SK-N-SH (cell line): ENCODE results near the gene KRTAP3-2. TPM values are rescaled to one million over a fixed set of nuclear protein-coding genes. Genes with fewer than 3 reads are reported as not detected.

Experiments used
- CTCF ChIA-PET: fragments of 300-600, 350-600 bp; formaldehyde crosslinking; extraction: SDS; loops from one replicate; lab custom pipeline; 2021; lab: Yijun Ruan, JAX
- POLR2A ChIA-PET: fragments of 350-600 bp; sonication (Branson Sonifier 250); formaldehyde crosslinking; extraction: SDS; loops from one replicate; lab custom pipeline; 2020; ENCODE audit warnings: antibody characterized with exemption, inconsistent platforms; lab: Yijun Ruan, JAX
- DNase-seq: peaks from one replicate; pipeline ENCODE4 v3.0.0; 2012
- H2AFZ ChIP-seq: fragments of 200-600 bp; sonication (generic); 2 replicates; pipeline ENCODE4 v1.8.1; 2016; ENCODE audit warnings: antibody characterized with exemption, mild to moderate bottlenecking, low read depth
- H3F3A ChIP-seq: fragments of 200-600 bp; sonication (generic); replicated peaks from 2 replicates; pipeline ENCODE3; 2016; ENCODE audit warnings: antibody characterized with exemption, mild to moderate bottlenecking; ENCODE audit not compliant: insufficient read depth
- H3K27ac ChIP-seq, 2 experiments: fragments of 200-500 bp in 1 of 2; fragments of 200-600 bp in 1 of 2; sonication (Bioruptor generic) in 1 of 2; sonication (generic), shearing (Covaris generic) in 1 of 2; 2 replicates each; pipeline versions ENCODE4 v1.5.1 to v1.6.1; 2014 to 2016; ENCODE audit warnings: low read depth in 2 of 2, inconsistent platforms in 1 of 2, low read length in 1 of 2, mild to moderate bottlenecking in 1 of 2, mixed read lengths in 1 of 2
- H3K27me3 ChIP-seq: fragments of 200-600 bp; sonication (generic), shearing (Covaris generic); 2 replicates; pipeline ENCODE4 v1.6.1; 2016; ENCODE audit warnings: mixed run types; ENCODE audit not compliant: insufficient read depth
- H3K36me3 ChIP-seq, 2 experiments: fragments of 200-500 bp in 1 of 2; fragments of 200-600 bp in 1 of 2; sonication (Bioruptor generic) in 1 of 2; sonication (generic) in 1 of 2; replicated peaks in 1 of 2; 2 replicates each; pipeline versions ENCODE3 to v1.5.1; 2014 to 2016; ENCODE audit warnings: low read length in 1 of 2, mild to moderate bottlenecking in 1 of 2; ENCODE audit not compliant: insufficient read depth in 2 of 2, control insufficient read depth in 1 of 2
- H3K4me1 ChIP-seq, 2 experiments: fragments of 200-500 bp in 1 of 2; fragments of 200-600 bp in 1 of 2; sonication (Bioruptor generic) in 1 of 2; sonication (generic), shearing (Covaris generic) in 1 of 2; 2 replicates each; pipeline versions ENCODE4 v1.5.1 to v1.6.1; 2014 to 2016; ENCODE audit warnings: low read depth in 1 of 2, low read length in 1 of 2, mixed run types in 1 of 2; ENCODE audit not compliant: insufficient read depth in 2 of 2, control insufficient read depth in 1 of 2
- H3K4me2 ChIP-seq: fragments of 200-600 bp; sonication (generic), shearing (Covaris generic); 2 replicates; pipeline ENCODE4 v1.6.1; 2017; ENCODE audit warnings: mixed run types
- H3K4me3 ChIP-seq, 2 experiments: fragments of 200-500 bp in 1 of 2; fragments of 200-600 bp in 1 of 2; sonication (Bioruptor generic) in 1 of 2; sonication (generic), shearing (Covaris generic) in 1 of 2; 2 replicates each; pipeline versions ENCODE4 v1.5.1 to v1.8.1; 2014 to 2016; ENCODE audit warnings: low read depth in 2 of 2, inconsistent platforms in 1 of 2, low read length in 1 of 2, mild to moderate bottlenecking in 1 of 2, mixed read lengths in 1 of 2, moderate library complexity in 1 of 2
- H3K79me2 ChIP-seq: fragments of 200-600 bp; sonication (generic); 2 replicates; pipeline ENCODE4 v1.8.1; 2017; ENCODE audit warnings: mild to moderate bottlenecking; ENCODE audit not compliant: insufficient read depth
- H3K9ac ChIP-seq: fragments of 200-600 bp; sonication (generic); 2 replicates; pipeline ENCODE4 v1.6.1; 2017; ENCODE audit warnings: mixed run types
- H3K9me2 ChIP-seq: fragments of 200-600 bp; sonication (generic); 2 replicates; pipeline ENCODE4 v1.6.1; 2017; ENCODE audit warnings: mixed run types
- H3K9me3 ChIP-seq: fragments of 200-600 bp; sonication (generic); 2 replicates; pipeline ENCODE4 v1.6.1; 2017; ENCODE audit warnings: mixed run types, mild to moderate bottlenecking, moderate library complexity
- H4K20me1 ChIP-seq: fragments of 200-600 bp; sonication (generic); 2 replicates; pipeline ENCODE4 v1.6.1; 2017; ENCODE audit warnings: mild to moderate bottlenecking, mixed run types; ENCODE audit not compliant: insufficient read depth
- CHD2 ChIP-seq: fragments of 150-350 bp; IDR thresholded peaks from 2 replicates; pipeline ENCODE4 v1.6.1; 2018; ENCODE audit warnings: low read length; ENCODE audit not compliant: partially characterized antibody
- ELF1 ChIP-seq: IDR thresholded peaks from 2 replicates; pipeline ENCODE4 v1.4.0; 2012
- EP300 ChIP-seq, 2 experiments: IDR thresholded peaks; 2 replicates each; pipeline versions ENCODE4 v1.4.0 to v1.6.1; 2012; ENCODE audit warnings: borderline replicate concordance in 1 of 2, low read depth in 1 of 2, low read length in 1 of 2
- FOXM1 ChIP-seq: IDR thresholded peaks from 2 replicates; pipeline ENCODE4 v1.4.0; 2012; ENCODE audit warnings: low read depth, mild to moderate bottlenecking
- GABPA ChIP-seq: IDR thresholded peaks from 2 replicates; pipeline ENCODE4 v1.4.0; 2012; ENCODE audit warnings: low read depth, mild to moderate bottlenecking
- JUND ChIP-seq: IDR thresholded peaks from 2 replicates; pipeline ENCODE4 v1.4.0; 2012
- MEF2A ChIP-seq: IDR thresholded peaks from 2 replicates; pipeline ENCODE4 v1.4.0; 2012; ENCODE audit warnings: low read depth, borderline replicate concordance
- NFIC ChIP-seq: IDR thresholded peaks from 2 replicates; pipeline ENCODE4 v1.4.0; 2012; ENCODE audit warnings: borderline replicate concordance
- NRF1 ChIP-seq: IDR thresholded peaks from 2 replicates; pipeline ENCODE4 v1.6.1; 2012; ENCODE audit warnings: low read depth, mild to moderate bottlenecking, low read length
- POLR2AphosphoS5 ChIP-seq: IDR thresholded peaks from 2 replicates; pipeline ENCODE4 v1.6.1; 2012; ENCODE audit warnings: low read depth, low read length
- RAD21 ChIP-seq: IDR thresholded peaks from 2 replicates; pipeline ENCODE4 v1.6.1; 2012; ENCODE audit warnings: mild to moderate bottlenecking, low read length
- RFX5 ChIP-seq: IDR thresholded peaks from 2 replicates; pipeline ENCODE4 v1.6.1; 2012; ENCODE audit warnings: mild to moderate bottlenecking, improper control_type of control experiment, low read length
- RXRA ChIP-seq: IDR thresholded peaks from 2 replicates; pipeline ENCODE4 v1.4.0; 2012; ENCODE audit warnings: low read depth, mild to moderate bottlenecking, borderline replicate concordance
- TAF1 ChIP-seq: IDR thresholded peaks from 2 replicates; pipeline ENCODE4 v1.6.1; 2012; ENCODE audit warnings: low read depth, mild to moderate bottlenecking, low read length, moderate library complexity, borderline replicate concordance
- TCF12 ChIP-seq: IDR thresholded peaks from 2 replicates; pipeline ENCODE4 v1.4.0; 2012
- TEAD4 ChIP-seq: IDR thresholded peaks from 2 replicates; pipeline ENCODE4 v1.4.0; 2012; ENCODE audit warnings: mild to moderate bottlenecking, borderline replicate concordance; ENCODE audit not compliant: insufficient read depth
- WGBS: methylation state at CpG from one replicate; pipeline ENCODE4 v1.1.6; 2017; ENCODE audit warnings: low lambda C conversion rate; 5-methylcytosine and 5-hydroxymethylcytosine counted together
- polyA plus RNA-seq, 3 experiments: library from polyadenylated mRNA; depleted of rRNA; stranded (reverse); fragments of >200 nt; gene quantifications; 2 replicates each; pipeline ENCODE4 v1.2.3, GENCODE V29; 2012
- TF ChIP-seq, protein P1 (sequence below): IDR thresholded peaks from 2 replicates; pipeline ENCODE4 v1.4.0; 2012; ENCODE audit warnings: low read depth
- TF ChIP-seq, protein P2 (sequence below): IDR thresholded peaks from 2 replicates; pipeline ENCODE4 v1.6.1; 2012; ENCODE audit warnings: mild to moderate bottlenecking, low read depth, low read length, moderate library complexity
- TF ChIP-seq, protein P3 (sequence below): fragments of 200-600 bp; sonication (generic); IDR thresholded peaks from 2 replicates; pipeline ENCODE4 v1.6.1; 2017; ENCODE audit warnings: antibody characterized with exemption, mild to moderate bottlenecking, moderate library complexity
- TF ChIP-seq, protein P4 (sequence below): IDR thresholded peaks from 2 replicates; pipeline ENCODE4 v1.4.0; 2012; ENCODE audit warnings: low read depth, borderline replicate concordance

KRTAP3-2 gene
- polyA plus RNA-seq, 1 of the 3 experiments (the other 2 are of a cell fraction): not detected

DNA sequence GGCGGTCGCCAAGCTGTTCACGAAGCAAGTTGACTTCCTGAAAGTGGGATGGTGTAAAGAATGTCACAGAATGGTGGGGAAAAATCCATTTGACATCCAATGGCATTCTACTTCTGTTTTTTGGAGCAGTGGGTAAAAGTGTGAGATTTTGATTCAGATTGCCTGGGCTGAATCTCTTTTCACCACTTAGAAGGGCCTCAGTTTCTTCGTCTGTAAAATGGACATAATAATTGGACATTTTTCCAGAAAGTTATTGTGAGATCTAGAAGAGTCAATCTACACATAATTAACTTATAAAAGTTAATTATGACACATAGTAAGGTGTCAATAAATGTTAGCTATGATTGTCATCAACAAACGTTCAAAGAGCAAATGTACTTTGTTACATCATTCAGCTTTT is 18.6 kb downstream of the KRTAP3-2 start:
- H3K27me3 ChIP-seq: peaks cover 37% of the 10 kb centered on the region; the same call in 1 of the 2 replicates
- H2AFZ ChIP-seq: no peak overlapping the region
- no peaks in the 10 kb centered on the region for H3K9me3 ChIP-seq
- no peak overlapping the region for H3K27ac ChIP-seq
- no peak for DNase-seq
- WGBS: 23% methylated on average over 5 of the region's 5 CpGs
- H3K9ac ChIP-seq: no peak overlapping the region
- no peaks in the 10 kb centered on the region; a peak in 1 of 4 replicates for H3K4me1 ChIP-seq
- no peaks in the 10 kb centered on the region for H3K9me2 ChIP-seq
- ChIA-PET POLR2A (no interaction called here), CTCF (interaction anchor here (0.6 to 1.4 kb wide), 2 partner anchors 83 to 667 kb away, joined by 3 read pairs; no protein-coding TSS in a partner anchor)
- H3K36me3 ChIP-seq: no peaks in the 10 kb centered on the region
- H4K20me1 ChIP-seq: no peaks in the 10 kb centered on the region
- no peak overlapping the region for H3K4me3 ChIP-seq
- H3F3A ChIP-seq: no peaks in the 10 kb centered on the region
- TF ChIP-seq, protein P1, sequence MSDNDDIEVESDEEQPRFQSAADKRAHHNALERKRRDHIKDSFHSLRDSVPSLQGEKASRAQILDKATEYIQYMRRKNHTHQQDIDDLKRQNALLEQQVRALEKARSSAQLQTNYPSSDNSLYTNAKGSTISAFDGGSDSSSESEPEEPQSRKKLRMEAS: no peak
- TF ChIP-seq JUND: no peak
- TF ChIP-seq RXRA: no peak
- TF ChIP-seq EP300 (IDR thresholded peaks at IDR 0.05; ENCODE audit: borderline replicate concordance in 1 of 2, low read depth in 1 of 2, low read length in 1 of 2): no peak
- no peak for TF ChIP-seq TAF1
- TF ChIP-seq RAD21: no peak
- no peak for TF ChIP-seq CHD2
- TF ChIP-seq, protein P2, sequence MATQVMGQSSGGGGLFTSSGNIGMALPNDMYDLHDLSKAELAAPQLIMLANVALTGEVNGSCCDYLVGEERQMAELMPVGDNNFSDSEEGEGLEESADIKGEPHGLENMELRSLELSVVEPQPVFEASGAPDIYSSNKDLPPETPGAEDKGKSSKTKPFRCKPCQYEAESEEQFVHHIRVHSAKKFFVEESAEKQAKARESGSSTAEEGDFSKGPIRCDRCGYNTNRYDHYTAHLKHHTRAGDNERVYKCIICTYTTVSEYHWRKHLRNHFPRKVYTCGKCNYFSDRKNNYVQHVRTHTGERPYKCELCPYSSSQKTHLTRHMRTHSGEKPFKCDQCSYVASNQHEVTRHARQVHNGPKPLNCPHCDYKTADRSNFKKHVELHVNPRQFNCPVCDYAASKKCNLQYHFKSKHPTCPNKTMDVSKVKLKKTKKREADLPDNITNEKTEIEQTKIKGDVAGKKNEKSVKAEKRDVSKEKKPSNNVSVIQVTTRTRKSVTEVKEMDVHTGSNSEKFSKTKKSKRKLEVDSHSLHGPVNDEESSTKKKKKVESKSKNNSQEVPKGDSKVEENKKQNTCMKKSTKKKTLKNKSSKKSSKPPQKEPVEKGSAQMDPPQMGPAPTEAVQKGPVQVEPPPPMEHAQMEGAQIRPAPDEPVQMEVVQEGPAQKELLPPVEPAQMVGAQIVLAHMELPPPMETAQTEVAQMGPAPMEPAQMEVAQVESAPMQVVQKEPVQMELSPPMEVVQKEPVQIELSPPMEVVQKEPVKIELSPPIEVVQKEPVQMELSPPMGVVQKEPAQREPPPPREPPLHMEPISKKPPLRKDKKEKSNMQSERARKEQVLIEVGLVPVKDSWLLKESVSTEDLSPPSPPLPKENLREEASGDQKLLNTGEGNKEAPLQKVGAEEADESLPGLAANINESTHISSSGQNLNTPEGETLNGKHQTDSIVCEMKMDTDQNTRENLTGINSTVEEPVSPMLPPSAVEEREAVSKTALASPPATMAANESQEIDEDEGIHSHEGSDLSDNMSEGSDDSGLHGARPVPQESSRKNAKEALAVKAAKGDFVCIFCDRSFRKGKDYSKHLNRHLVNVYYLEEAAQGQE: no peak
- TF ChIP-seq, protein P3, sequence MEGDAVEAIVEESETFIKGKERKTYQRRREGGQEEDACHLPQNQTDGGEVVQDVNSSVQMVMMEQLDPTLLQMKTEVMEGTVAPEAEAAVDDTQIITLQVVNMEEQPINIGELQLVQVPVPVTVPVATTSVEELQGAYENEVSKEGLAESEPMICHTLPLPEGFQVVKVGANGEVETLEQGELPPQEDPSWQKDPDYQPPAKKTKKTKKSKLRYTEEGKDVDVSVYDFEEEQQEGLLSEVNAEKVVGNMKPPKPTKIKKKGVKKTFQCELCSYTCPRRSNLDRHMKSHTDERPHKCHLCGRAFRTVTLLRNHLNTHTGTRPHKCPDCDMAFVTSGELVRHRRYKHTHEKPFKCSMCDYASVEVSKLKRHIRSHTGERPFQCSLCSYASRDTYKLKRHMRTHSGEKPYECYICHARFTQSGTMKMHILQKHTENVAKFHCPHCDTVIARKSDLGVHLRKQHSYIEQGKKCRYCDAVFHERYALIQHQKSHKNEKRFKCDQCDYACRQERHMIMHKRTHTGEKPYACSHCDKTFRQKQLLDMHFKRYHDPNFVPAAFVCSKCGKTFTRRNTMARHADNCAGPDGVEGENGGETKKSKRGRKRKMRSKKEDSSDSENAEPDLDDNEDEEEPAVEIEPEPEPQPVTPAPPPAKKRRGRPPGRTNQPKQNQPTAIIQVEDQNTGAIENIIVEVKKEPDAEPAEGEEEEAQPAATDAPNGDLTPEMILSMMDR: no peak
- no peak for TF ChIP-seq RFX5
- TF ChIP-seq GABPA: no peak
- TF ChIP-seq, all 33 proteins: peak for 0
- H3K79me2 ChIP-seq: no peaks in the 10 kb centered on the region
- no peak overlapping the region for H3K4me2 ChIP-seq

DNA sequence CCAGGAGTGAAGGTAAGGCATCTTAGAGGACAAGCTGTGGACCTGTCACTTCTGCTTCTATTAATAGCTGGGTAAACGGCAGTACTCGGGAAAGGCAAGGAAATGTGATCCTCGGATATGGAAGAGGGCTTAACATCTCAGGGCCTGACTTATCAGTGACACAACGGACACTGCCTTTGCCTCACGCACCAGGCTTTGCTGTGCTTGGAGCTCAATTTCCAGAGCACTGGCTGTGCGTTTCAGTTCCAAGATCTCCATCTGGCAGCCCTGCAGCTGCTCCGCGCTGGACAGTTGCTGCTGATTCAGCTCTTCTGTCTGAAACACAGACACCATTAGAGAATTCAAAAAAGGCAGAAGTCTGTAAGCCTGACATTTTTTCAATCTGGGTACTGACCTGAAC is 19.1 kb downstream of the KRTAP3-2 start:
- 11% methylated on average over 7 of the region's 8 CpGs for WGBS
- Histone ChIP-seq H2AFZ (no peak overlapping the region), H3F3A (no peaks in the 10 kb centered on the region), H3K4me1 (no peaks in the 10 kb centered on the region; a peak in 1 of 4 replicates), H3K36me3 (no peaks in the 10 kb centered on the region), H3K27me3 (peaks cover 41% of the 10 kb centered on the region; the same call in 1 of the 2 replicates), H3K9me2 (no peaks in the 10 kb centered on the region), H3K79me2 (no peaks in the 10 kb centered on the region), H3K4me3 (no peak overlapping the region), H3K27ac (no peak overlapping the region), H4K20me1 (no peaks in the 10 kb centered on the region), H3K9ac (no peak overlapping the region), H3K9me3 (no peaks in the 10 kb centered on the region), H3K4me2 (no peak overlapping the region)
- CTCF ChIA-PET: interaction anchor here (0.6 to 1.4 kb wide), 2 partner anchors 83 to 668 kb away, joined by 3 read pairs; no protein-coding TSS in a partner anchor
- no peak for TF ChIP-seq ELF1
- TF ChIP-seq EP300 (IDR thresholded peaks at IDR 0.05; ENCODE audit: borderline replicate concordance in 1 of 2, low read depth in 1 of 2, low read length in 1 of 2): no peak
- TF ChIP-seq, protein P3: no peak
- no peak for TF ChIP-seq NRF1
- TF ChIP-seq TCF12: no peak
- TF ChIP-seq, protein P4, sequence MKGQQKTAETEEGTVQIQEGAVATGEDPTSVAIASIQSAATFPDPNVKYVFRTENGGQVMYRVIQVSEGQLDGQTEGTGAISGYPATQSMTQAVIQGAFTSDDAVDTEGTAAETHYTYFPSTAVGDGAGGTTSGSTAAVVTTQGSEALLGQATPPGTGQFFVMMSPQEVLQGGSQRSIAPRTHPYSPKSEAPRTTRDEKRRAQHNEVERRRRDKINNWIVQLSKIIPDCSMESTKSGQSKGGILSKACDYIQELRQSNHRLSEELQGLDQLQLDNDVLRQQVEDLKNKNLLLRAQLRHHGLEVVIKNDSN: no peak
- no peak for TF ChIP-seq NFIC
- no peak for TF ChIP-seq RXRA
- TF ChIP-seq TAF1: no peak
- no peak for TF ChIP-seq TEAD4
- no peak for TF ChIP-seq FOXM1
- no peak for TF ChIP-seq MEF2A
- no peak for TF ChIP-seq POLR2AphosphoS5
- POLR2A ChIA-PET: no interaction called here
- DNase-seq: no peak
